Body of pancreas (tissue), 4 donors: ENCODE results near the gene ZNF837. TPM values are rescaled to one million over a fixed set of nuclear protein-coding genes. Genes with fewer than 3 reads are reported as not detected.

ENCODE experiments used
- ATAC-seq: fragments of 150-250 bp; one replicate; pipeline ENCODE4 v1.9.1; 2016
- DNase-seq, 4 donors: peaks; one replicate each; pipeline ENCODE4 v3.0.0-alpha.2; 2019
- H3K27ac ChIP-seq, 4 donors: fragments of 200-600 bp; sonication (generic); 1 replicate in 3 of 4; 2 replicates in 1 of 4; pipeline versions ENCODE4 v1.5.1 to v1.6.1; 2016 to 2019; ENCODE audit warnings: mild to moderate bottlenecking in 1 of 4, mixed read lengths in 1 of 4, moderate library complexity in 1 of 4
- H3K27me3 ChIP-seq, 2 donors: fragments of 200-600 bp; sonication (generic); one replicate each; pipeline ENCODE4 v1.6.0; 2016; ENCODE audit warnings: mild to moderate bottlenecking in 1 of 2
- H3K36me3 ChIP-seq, 2 donors: fragments of 200-600 bp; sonication (generic); replicated peaks in 1 of 2; 2 replicates each; pipeline ENCODE4 v1.5.1; 2016; ENCODE audit warnings: low read depth in 2 of 2; ENCODE audit not compliant: insufficient read depth in 1 of 2
- H3K4me1 ChIP-seq: fragments of 200-600 bp; sonication (generic); one replicate; pipeline ENCODE4 v1.6.0; 2016
- H3K4me3 ChIP-seq, 2 donors: fragments of 200-600 bp; sonication (generic); 1 replicate in 1 of 2; 2 replicates in 1 of 2; pipeline ENCODE4 v1.5.1; 2016 to 2019
- H3K9me3 ChIP-seq, 3 donors: fragments of 200-600 bp; sonication (generic); 1 replicate in 2 of 3; 2 replicates in 1 of 3; pipeline ENCODE4 v1.5.1; 2016
- CTCF ChIP-seq, 7 experiments: fragments of 450-650 bp in 4 of 7; fragments of 200-600 bp in 3 of 7; sonication (generic) in 3 of 7; IDR thresholded peaks; one replicate each; pipeline ENCODE4 v1.5.1; 2016 to 2019; ENCODE audit warnings: antibody characterized with exemption in 7 of 7
- POLR2A ChIP-seq, 3 donors: fragments of 450-650 bp; IDR thresholded peaks; one replicate each; pipeline ENCODE4 v1.6.1; 2016; ENCODE audit warnings: antibody characterized with exemption in 3 of 3, mild to moderate bottlenecking in 2 of 3
- WGBS, 2 donors: methylation state at CpG; one replicate each; pipeline ENCODE4 v1.1.5; 2017; 5-methylcytosine and 5-hydroxymethylcytosine counted together
- intact Hi-C: fragments of 100-400 bp; cut with DNase I; formaldehyde crosslinking; loops from one replicate; pipeline ENCODE4 v1.15.1; 2023
- total RNA-seq, 2 donors: library from RNA; depleted of rRNA; stranded (reverse); fragments of >200 nt; gene quantifications; one replicate each; pipeline ENCODE4 v1.1.0, GENCODE V29; 2016

ZNF837 gene
- total RNA-seq, 2 donors from 2014 or later: 7.3 to 15.2 TPM

- Histone ChIP-seq H3K36me3 (no peaks in the 10 kb centered on the region), H3K9me3 (no peaks in the 10 kb centered on the region), H3K4me3 (no peak overlapping the region), H3K27me3 (no peaks in the 10 kb centered on the region), H3K27ac (no peak overlapping the region), H3K4me1 (no peaks in the 10 kb centered on the region)
- TF ChIP-seq CTCF (IDR thresholded peaks at IDR 0.05) (no peak), POLR2A (IDR thresholded peaks at IDR 0.05) (no peak)
- no peak for DNase-seq
- 57 to 62% methylated on average over 10 to 14 of the region's 15 CpGs for WGBS, 2 donors
- no peak for ATAC-seq
- intact Hi-C loops: no loop called here
Observed at GRCh38 chr19:58372311-58373133, 8.3 kb downstream of the ZNF837 start.

GRCh38 chr19:58368561-58369360 is 12.1 kb downstream of the ZNF837 start:
- no peaks in the 10 kb centered on the region for H3K9me3 ChIP-seq
- no peaks in the 10 kb centered on the region for H3K27me3 ChIP-seq
- intact Hi-C loops: no loop called here
- no peak overlapping the region for H3K27ac ChIP-seq
- H3K36me3 ChIP-seq: no peaks in the 10 kb centered on the region
- ATAC-seq: no peak
- no peak for TF ChIP-seq POLR2A (IDR thresholded peaks at IDR 0.05)
- TF ChIP-seq CTCF (IDR thresholded peaks at IDR 0.05): no peak
- no peak overlapping the region for H3K4me3 ChIP-seq
- H3K4me1 ChIP-seq: no peaks in the 10 kb centered on the region
- 90 to 93% methylated on average over 19 to 37 of the region's 68 CpGs for WGBS, 2 donors
- DNase-seq: no peak

GRCh38 chr19:58367698-58368454 is 13.0 kb downstream of the ZNF837 start:
- WGBS, 2 donors: 82 to 93% methylated on average over 56 to 101 of the region's 106 CpGs
- DNase-seq: no peak

More at GRCh38 chr19:58367698-58368454, 13.0 kb downstream of the ZNF837 start:
- intact Hi-C loops: no loop called here
- Histone ChIP-seq H3K9me3 (no peaks in the 10 kb centered on the region), H3K27me3 (no peaks in the 10 kb centered on the region), H3K4me1 (no peaks in the 10 kb centered on the region), H3K27ac (no peak overlapping the region), H3K4me3 (no peak overlapping the region), H3K36me3 (no peaks in the 10 kb centered on the region)
- TF ChIP-seq POLR2A (IDR thresholded peaks at IDR 0.05) (no peak), CTCF (IDR thresholded peaks at IDR 0.05) (no peak)
- no peak for ATAC-seq
